NB4 (cell line): ENCODE measurements around the gene EIF3A.

Experiments
- DNase-seq: peaks from one replicate; pipeline ENCODE4 v3.0.0; 2010; ENCODE audit warnings: low read depth
- H3K4me3 ChIP-seq: one replicate; pipeline ENCODE4 v1.5.1; 2011; ENCODE audit warnings: mild to moderate bottlenecking, low read depth, low read length, moderate library complexity
- CTCF ChIP-seq: IDR thresholded peaks from one replicate; pipeline ENCODE4 v1.5.1; 2012; ENCODE audit warnings: low read depth, low read length
- MYC ChIP-seq: IDR thresholded peaks from 2 replicates; pipeline ENCODE4 v1.6.1; 2011; ENCODE audit warnings: low read depth, low read length
- POLR2A ChIP-seq: IDR thresholded peaks from 2 replicates; pipeline ENCODE4 v1.6.1; 2011; ENCODE audit warnings: mild to moderate bottlenecking; ENCODE audit not compliant: insufficient read length; ENCODE audit errors: extremely low read depth
- TF ChIP-seq, protein P1 (sequence below): IDR thresholded peaks from 2 replicates; pipeline ENCODE4 v1.6.1; 2011; ENCODE audit warnings: low read depth, low read length

EIF3A gene

DNA sequence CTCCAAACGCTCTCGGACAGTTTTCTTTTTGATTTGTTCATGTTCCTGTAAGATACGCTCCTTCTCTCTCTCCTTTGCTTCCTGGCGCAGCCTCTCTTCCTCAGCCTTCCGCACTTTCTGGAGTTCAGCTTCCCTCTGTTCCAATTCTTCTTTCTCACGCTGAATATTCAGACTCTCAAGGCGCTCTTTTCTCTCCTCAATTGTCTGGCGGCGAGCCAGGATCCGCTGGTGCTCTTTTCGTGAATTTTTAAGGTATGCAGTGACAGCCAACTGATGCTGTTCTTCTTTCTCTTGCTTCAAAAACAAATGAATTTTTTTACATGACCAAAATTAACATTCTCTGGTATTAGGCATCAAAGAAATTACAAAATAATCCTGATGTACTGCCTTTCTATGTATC, 22.6 kb downstream of the EIF3A start:
- TF ChIP-seq MYC: no peak
- TF ChIP-seq, protein P1, sequence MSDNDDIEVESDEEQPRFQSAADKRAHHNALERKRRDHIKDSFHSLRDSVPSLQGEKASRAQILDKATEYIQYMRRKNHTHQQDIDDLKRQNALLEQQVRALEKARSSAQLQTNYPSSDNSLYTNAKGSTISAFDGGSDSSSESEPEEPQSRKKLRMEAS: no peak
- TF ChIP-seq CTCF: no peak
- TF ChIP-seq POLR2A: no peak
- no peak for DNase-seq
- no peak overlapping the region for H3K4me3 ChIP-seq

- no peak for TF ChIP-seq POLR2A
- no peak for TF ChIP-seq CTCF
- TF ChIP-seq, protein P1: no peak
- TF ChIP-seq MYC: no peak
- DNase-seq: no peak
- H3K4me3 ChIP-seq: no peak overlapping the region
Observed at GRCh38 chr10:119055472-119055871, 25.1 kb downstream of the EIF3A start.

DNA sequence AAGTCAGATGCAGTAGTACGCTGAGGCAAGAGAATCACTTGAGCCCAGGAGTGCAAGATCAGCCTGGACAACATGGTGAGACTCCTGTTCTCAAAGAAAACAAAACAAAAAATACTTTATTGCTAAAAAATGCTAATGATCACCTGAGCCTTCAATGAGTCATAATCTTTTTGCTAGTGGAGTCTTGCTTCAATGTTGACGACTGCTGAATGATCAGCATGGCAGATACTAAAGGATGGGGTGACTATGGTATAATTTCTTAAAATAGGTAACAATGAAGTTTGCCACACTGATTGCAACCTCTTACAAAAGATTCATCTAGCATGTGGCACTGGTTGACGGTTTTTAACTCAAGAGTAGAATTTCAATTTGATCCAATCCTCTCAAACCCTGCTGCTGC, 28.8 kb downstream of the EIF3A start:
- no peak overlapping the region for H3K4me3 ChIP-seq
- DNase-seq: no peak
- no peak for TF ChIP-seq CTCF
- TF ChIP-seq, protein P1: no peak
- TF ChIP-seq POLR2A: no peak

DNA sequence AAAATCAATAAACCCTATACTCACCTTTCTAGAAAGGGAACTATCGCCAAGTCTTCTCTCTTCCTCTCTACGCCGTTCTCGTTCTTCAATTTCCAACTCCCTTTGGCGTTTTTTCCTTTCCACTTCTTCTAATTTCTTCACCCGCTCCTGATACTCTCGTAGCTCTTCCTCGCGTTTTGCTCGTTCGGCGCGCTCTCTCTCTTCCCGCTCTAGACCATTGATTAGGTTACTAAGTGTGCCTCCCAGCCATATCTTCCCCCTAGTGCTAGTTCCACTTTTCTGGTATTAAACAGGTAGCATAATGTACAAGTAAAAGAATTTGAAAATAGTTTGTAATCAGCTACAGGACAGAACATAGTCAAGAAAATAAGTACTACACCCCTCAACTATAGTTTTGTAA, 30.8 kb downstream of the EIF3A start:
- no peak overlapping the region for H3K4me3 ChIP-seq
- no peak for DNase-seq
- TF ChIP-seq, protein P1: no peak

DNA sequence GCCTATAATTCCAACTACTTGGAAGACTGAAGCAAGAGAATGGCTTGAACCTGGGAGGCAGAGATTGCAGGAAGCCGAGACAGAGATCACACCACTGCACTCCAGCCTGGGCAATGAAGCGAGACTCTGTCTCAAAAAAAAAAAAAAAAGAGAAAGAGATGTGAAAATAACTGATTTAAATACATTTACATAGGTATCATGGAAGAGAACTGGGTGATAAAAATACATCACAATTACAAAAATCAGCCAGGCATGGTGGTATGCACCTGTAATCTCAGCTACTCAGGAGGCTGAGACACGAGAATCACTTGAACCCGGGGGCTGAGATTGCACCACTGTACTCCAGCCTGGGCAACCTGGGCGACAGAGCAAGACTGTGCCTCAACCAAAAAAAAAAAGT, 31.3 kb downstream of the EIF3A start:
- DNase-seq: no peak
- H3K4me3 ChIP-seq: no peak overlapping the region
- TF ChIP-seq POLR2A (no peak), MYC (no peak)

- H3K4me3 ChIP-seq: no peak overlapping the region
- no peak for DNase-seq
- TF ChIP-seq POLR2A: no peak
- no peak for TF ChIP-seq CTCF
- TF ChIP-seq, protein P1: no peak
- no peak for TF ChIP-seq MYC
Observed at GRCh38 chr10:119045561-119045960, 35.1 kb downstream of the EIF3A start.

GRCh38 chr10:119042169-119042568, 38.4 kb downstream of the EIF3A start:
- no peak overlapping the region for H3K4me3 ChIP-seq
- DNase-seq: no peak
- no peak for TF ChIP-seq CTCF
- TF ChIP-seq MYC: no peak
- TF ChIP-seq, protein P1: no peak
- TF ChIP-seq POLR2A: no peak
